ENCODE measurements around the gene CRHR2. TPM values are rescaled to one million over a fixed set of nuclear protein-coding genes. Genes with fewer than 3 reads are reported as not detected.

Gene CRHR2
- total RNA-seq, 1 experiment from 2014 or later: not detected

DNA sequence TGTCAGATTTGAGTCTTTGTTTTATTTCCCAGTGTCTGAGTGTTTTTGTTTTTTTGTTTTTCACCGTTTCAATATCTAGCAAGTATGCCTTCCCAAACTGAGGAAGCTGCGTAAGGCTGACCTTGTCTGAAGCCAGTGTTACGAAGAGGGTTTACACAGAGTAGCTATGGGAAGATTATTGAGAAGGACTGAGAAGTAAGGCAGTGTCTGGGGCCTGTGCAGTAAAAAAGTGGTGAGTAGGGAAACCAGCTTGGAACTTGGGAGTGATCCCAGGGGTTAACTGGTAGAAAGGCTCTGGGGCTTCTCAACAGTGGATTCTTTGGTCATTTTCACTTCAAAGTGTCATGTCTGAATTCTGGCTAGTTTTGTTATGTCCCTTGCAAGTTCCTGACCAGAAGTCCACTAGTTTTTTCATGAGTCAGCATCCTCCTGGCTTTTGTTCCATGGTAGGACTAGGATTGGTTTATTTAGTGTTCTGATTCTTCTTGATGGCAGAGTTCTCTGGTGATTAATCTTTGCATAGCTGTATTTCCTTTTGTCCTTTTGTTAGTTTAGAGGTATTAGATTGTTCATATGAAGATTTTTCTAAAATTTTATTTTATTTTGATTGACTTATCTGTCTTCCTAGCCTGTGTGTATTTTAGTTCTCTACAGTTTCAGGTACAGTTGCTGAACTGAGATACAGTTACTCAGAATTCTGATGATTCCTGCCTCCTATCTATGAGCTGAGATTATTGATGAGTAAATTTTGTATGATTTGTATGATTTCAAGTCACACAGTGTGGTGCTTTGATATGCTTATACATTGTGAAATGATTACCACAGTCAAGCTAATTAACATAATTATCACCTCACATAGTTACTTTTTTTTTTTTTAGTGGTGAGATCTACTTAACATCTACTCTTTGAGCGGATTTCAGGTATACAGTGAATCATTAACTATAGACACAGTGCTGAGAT is 68.6 kb downstream of the CRHR2 start:
- Histone ChIP-seq H3K27me3 (ENCODE audit: low read length) (no peaks in the 10 kb centered on the region), H3K9me3 (ENCODE audit: low read length) (no peaks in the 10 kb centered on the region), H3K79me2 (ENCODE audit: low read length) (peaks cover 89% of the 10 kb centered on the region), H3K27ac (ENCODE audit: low read length) (no peak overlapping the region), H2AFZ (ENCODE audit: low read length) (no peak overlapping the region), H3K4me2 (ENCODE audit: low read depth, low read length, poor library complexity, severe bottlenecking) (no peak overlapping the region), H3K9me2 (replicated peaks; ENCODE audit: insufficient read depth, low read length) (no peaks in the 10 kb centered on the region), H3K4me1 (ENCODE audit: low read length) (no peaks in the 10 kb centered on the region), H3K9ac (ENCODE audit: low read length) (no peak overlapping the region), H4K20me1 (ENCODE audit: insufficient read depth, low read depth, low read length) (peaks cover 5% of the 10 kb centered on the region; the same call in 1 of the 2 replicates), H3K36me3 (ENCODE audit: insufficient read depth, low read length) (peaks cover 89% of the 10 kb centered on the region), H3K4me3 (ENCODE audit: low read length) (no peak overlapping the region)
- DNase-seq: no peak

DNA sequence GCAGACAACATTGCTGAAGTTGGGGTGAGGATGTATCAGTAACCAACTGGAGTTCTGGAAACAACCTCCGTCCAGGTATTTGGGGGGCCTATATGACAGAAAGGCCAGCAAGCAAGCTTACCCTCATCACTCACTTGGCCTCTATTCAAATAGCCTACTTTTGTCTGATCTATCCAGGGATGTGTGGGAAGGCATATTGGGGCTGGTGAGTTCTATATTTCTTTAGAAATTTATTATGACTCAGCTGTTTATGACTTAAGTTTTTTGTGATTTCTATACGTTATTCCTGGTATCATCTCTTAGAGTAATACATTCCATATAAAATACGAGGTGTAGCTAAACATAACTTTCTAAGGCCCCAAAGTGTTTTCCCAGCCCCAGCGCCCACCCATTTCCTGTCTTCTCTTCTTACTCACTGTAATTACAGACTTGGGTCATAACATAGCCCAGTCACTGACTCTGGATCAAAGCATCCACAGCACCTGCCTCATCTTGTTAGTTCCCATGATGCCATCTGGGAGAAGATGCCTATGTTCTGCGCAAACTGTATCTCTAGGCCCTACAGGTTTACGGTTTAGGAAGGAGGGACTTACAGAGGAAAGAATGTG is 69.5 kb downstream of the CRHR2 start:
- no peak for DNase-seq
- peaks cover 92% of the 10 kb centered on the region for H3K79me2 ChIP-seq (ENCODE audit: low read length)
- H3K4me2 ChIP-seq (ENCODE audit: low read depth, low read length, poor library complexity, severe bottlenecking): no peak overlapping the region
- H3K27ac ChIP-seq (ENCODE audit: low read length): no peak overlapping the region
- H4K20me1 ChIP-seq (ENCODE audit: insufficient read depth, low read depth, low read length): peaks cover 5% of the 10 kb centered on the region; the same call in 1 of the 2 replicates
- no peaks in the 10 kb centered on the region for H3K4me1 ChIP-seq (ENCODE audit: low read length)
- no peak overlapping the region for H3K4me3 ChIP-seq (ENCODE audit: low read length)
- H3K27me3 ChIP-seq (ENCODE audit: low read length): no peaks in the 10 kb centered on the region
- no peak overlapping the region for H3K9ac ChIP-seq (ENCODE audit: low read length)
- no peak overlapping the region for H2AFZ ChIP-seq (ENCODE audit: low read length)
- H3K9me2 ChIP-seq (replicated peaks; ENCODE audit: insufficient read depth, low read length): no peaks in the 10 kb centered on the region
- no peaks in the 10 kb centered on the region for H3K9me3 ChIP-seq (ENCODE audit: low read length)
- H3K36me3 ChIP-seq (ENCODE audit: insufficient read depth, low read length): peaks cover 89% of the 10 kb centered on the region

DNA sequence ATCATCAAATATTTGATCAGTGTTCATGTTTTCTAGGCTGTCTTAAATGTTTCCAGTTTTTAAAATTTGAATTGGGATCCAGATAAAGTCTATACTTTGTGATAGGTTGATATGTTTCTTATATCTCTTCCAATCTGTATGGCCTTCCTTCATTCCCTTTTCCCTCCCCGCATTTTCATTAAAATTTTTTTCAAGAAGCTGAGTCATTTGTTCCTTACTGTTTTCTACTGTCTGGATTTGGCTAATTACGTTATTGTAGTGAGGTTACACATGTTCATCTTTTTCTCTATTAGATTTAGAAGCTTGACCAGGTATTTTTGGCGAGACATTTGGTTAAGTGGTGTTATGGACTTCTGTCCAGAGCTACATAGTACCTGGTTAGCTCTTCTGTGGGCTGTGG is 76.4 kb downstream of the CRHR2 start:
- H3K27me3 ChIP-seq (ENCODE audit: low read length): no peaks in the 10 kb centered on the region
- H4K20me1 ChIP-seq (ENCODE audit: insufficient read depth, low read depth, low read length): no peaks in the 10 kb centered on the region
- no peak overlapping the region for H3K27ac ChIP-seq (ENCODE audit: low read length)
- H3K4me1 ChIP-seq (ENCODE audit: low read length): no peaks in the 10 kb centered on the region
- H2AFZ ChIP-seq (ENCODE audit: low read length): no peak overlapping the region
- no peak overlapping the region for H3K4me3 ChIP-seq (ENCODE audit: low read length)
- no peak overlapping the region for H3K4me2 ChIP-seq (ENCODE audit: low read depth, low read length, poor library complexity, severe bottlenecking)
- no peak for DNase-seq
- H3K36me3 ChIP-seq (ENCODE audit: insufficient read depth, low read length): peaks cover 85% of the 10 kb centered on the region
- H3K9me3 ChIP-seq (ENCODE audit: low read length): no peaks in the 10 kb centered on the region
- peaks cover 82% of the 10 kb centered on the region for H3K79me2 ChIP-seq (ENCODE audit: low read length)
- H3K9ac ChIP-seq (ENCODE audit: low read length): no peak overlapping the region
- no peaks in the 10 kb centered on the region for H3K9me2 ChIP-seq (replicated peaks; ENCODE audit: insufficient read depth, low read length)

DNA sequence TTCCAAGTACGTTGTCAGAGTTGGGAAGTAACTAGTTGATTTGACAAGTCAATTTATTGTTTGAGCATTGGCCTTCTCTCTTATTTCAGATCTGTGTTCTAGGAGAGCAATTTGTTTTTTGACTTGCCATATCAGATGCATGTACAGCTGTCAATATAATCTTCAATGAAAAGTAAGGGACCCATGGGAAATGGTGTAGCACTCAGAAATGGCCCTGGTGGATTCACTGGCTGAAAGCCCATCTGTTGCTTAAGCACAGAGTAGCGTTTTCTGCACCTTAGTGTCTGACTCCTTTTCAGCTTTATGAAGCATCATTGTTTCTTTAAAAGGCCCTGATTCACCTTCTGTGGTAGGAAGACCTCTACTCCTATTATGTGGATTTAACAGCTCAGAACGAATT is 77.4 kb downstream of the CRHR2 start:
- no peaks in the 10 kb centered on the region for H3K4me1 ChIP-seq (ENCODE audit: low read length)
- no peaks in the 10 kb centered on the region for H3K9me2 ChIP-seq (replicated peaks; ENCODE audit: insufficient read depth, low read length)
- H3K27me3 ChIP-seq (ENCODE audit: low read length): no peaks in the 10 kb centered on the region
- H3K4me3 ChIP-seq (ENCODE audit: low read length): no peak overlapping the region
- DNase-seq: no peak
- no peak overlapping the region for H2AFZ ChIP-seq (ENCODE audit: low read length)
- H4K20me1 ChIP-seq (ENCODE audit: insufficient read depth, low read depth, low read length): no peaks in the 10 kb centered on the region
- H3K79me2 ChIP-seq (ENCODE audit: low read length): peaks cover 80% of the 10 kb centered on the region
- no peak overlapping the region for H3K9ac ChIP-seq (ENCODE audit: low read length)
- H3K36me3 ChIP-seq (ENCODE audit: insufficient read depth, low read length): peaks cover 86% of the 10 kb centered on the region
- H3K27ac ChIP-seq (ENCODE audit: low read length): no peak overlapping the region
- no peaks in the 10 kb centered on the region for H3K9me3 ChIP-seq (ENCODE audit: low read length)
- no peak overlapping the region for H3K4me2 ChIP-seq (ENCODE audit: low read depth, low read length, poor library complexity, severe bottlenecking)

Other genes with a start within 250 kb of the CRHR2 start
- gene NOD1, start 203.7 kb downstream of the CRHR2 start, total RNA-seq (2014; rRNA removed; shearing (Covaris generic); ENCODE audit: low replicate concordance): 4.5 and 6.7 TPM in 2 replicates
- gene GGCT, start 177.6 kb downstream of the CRHR2 start, total RNA-seq (2014; rRNA removed; shearing (Covaris generic); ENCODE audit: low replicate concordance): 73.5 and 78.1 TPM in 2 replicates
- 237 and 296 TPM in 2 replicates for gene GARS1, start 87.6 kb downstream of the CRHR2 start, total RNA-seq (2014; rRNA removed; shearing (Covaris generic); ENCODE audit: low replicate concordance)
- not detected in 2 replicates for gene INMT, start 69.7 kb upstream of the CRHR2 start, total RNA-seq (2014; rRNA removed; shearing (Covaris generic); ENCODE audit: low replicate concordance)
- gene MINDY4, start 89.0 kb upstream of the CRHR2 start, total RNA-seq (2014; rRNA removed; shearing (Covaris generic); ENCODE audit: low replicate concordance): 1.5 and 2.5 TPM in 2 replicates
- gene AQP1, start 229.4 kb upstream of the CRHR2 start, total RNA-seq (2014; rRNA removed; shearing (Covaris generic); ENCODE audit: low replicate concordance): 0.22 and 0.82 TPM in 2 replicates